GM18951 (cell line): ENCODE data around the gene PDSS1.

Experiments used
- POLR2A ChIP-seq: IDR thresholded peaks from 4 replicates; pipeline ENCODE4 v1.6.1; 2011; ENCODE audit warnings: mild to moderate bottlenecking; ENCODE audit not compliant: insufficient read length, insufficient read depth; ENCODE audit errors: extremely low read depth
- in situ Hi-C: fragments of 300-500 bp; cut with MboI; formaldehyde crosslinking; loops from one replicate; pipeline ENCODE4 v1.12.0; 2022; ENCODE audit warnings: low sequenced_read_pairs, mixed read lengths, inconsistent platforms; ENCODE audit not compliant: unreplicated experiment

The PDSS1 gene

DNA sequence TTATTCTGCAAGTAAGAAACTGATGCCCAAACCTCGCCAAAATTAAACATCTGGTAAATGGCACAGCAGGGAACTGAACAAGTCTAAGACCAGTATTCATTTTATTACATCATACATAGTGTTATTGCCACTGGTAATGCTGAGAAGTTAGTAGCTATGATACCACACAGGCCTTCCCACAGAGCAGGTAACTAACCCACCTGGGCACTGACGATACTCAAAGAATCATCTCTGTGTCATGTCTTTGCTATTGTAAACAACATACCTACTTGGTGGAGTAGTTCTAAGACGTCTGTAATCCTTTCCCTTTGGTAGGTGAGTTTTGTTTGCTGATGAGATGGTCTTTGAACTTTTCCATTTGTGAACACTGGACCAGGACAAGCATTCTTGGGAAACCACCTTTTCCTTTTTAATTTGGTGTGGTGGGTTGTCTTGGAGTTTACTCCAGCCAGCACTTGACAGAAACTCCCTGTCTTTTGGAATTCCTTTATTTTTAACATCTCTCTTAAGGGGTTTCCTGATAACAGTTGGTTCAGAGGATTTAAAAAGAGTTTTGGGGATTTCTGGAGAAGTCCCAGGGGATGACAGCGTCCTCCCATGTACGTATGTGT, 40.9 kb downstream of the PDSS1 start:
- TF ChIP-seq POLR2A, result no peak
- in situ Hi-C loops, result no loop called here

- in situ Hi-C loops, result no loop called here
- no peak for TF ChIP-seq POLR2A
These were observed 41.6 kb downstream of the PDSS1 start for GRCh38 chr10:26739071-26739631.

GRCh38 chr10:26741368-26741767, 43.9 kb downstream of the PDSS1 start:
- in situ Hi-C loops, result loop anchor here (5.0 kb wide), 1 partner anchor 116 kb away; no protein-coding TSS in a partner anchor
- no peak for TF ChIP-seq POLR2A

- in situ Hi-C loops, result loop anchor here (5.0 kb wide), 1 partner anchor 114 kb away; no protein-coding TSS in a partner anchor
- TF ChIP-seq POLR2A, result no peak
These were observed 45.6 kb downstream of the PDSS1 start for GRCh38 chr10:26743091-26743490.

DNA sequence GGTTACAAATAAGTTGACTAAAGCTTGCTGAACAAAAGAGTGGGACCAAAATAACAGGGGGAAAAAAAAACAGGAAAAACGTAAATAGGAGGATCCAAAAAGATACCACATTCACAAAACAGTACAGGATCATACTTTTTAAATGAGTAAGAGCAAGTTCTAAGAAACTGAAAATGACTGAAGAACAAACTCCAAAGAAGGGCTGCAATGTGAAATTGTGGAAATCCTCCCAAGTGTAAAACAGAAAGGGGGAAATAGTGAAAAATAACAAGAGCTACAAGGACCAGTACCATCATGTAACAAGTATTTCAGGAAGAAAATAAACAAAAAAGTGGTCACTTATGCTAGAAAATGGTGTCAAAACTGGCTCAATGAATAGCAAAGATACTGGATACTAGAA, 46.3 kb downstream of the PDSS1 start:
- in situ Hi-C loops, result loop anchor here (5.0 kb wide), 1 partner anchor 113 kb away; no protein-coding TSS in a partner anchor
- no peak for TF ChIP-seq POLR2A

DNA sequence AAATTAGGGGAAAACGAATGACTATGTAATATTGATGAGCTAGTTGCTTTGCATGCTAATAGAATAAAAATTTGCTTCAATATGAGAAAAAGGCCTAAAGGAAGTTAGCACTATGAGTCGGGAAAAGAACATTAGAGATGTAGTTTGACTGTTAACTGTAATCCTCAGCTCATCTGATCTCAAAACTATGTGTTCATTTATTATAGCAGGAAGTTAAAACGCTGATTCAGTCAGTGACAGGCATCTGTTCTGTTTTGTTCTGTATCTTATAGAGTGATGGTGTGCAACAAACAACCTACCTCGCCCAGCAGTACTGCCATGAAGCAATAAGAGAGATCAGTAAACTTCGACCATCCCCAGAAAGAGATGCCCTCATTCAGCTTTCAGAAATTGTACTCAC, 48.6 kb downstream of the PDSS1 start:
- in situ Hi-C loops, result no loop called here
- TF ChIP-seq POLR2A, result no peak

DNA sequence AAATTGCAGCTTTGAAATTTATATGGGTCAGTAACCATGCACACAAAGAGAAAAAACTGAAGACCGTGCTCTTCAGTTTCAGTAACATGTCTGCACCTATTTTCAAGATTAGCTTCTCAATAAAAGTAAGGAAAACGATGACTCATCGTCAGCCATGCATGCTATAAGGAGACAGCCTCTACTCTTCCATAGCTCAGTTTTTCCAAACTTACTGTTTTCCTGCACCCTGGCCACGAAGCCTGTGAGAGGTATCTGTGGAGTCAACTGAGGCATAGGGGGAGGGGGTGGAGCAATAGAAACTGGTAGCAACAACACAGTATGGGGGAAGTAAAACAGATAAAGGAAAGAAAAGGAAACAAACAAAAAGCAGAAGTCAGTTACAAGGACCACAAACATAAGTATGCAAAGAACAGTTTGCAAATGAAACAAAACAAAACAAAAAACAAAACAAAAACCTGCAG, 58.0 kb downstream of the PDSS1 start:
- no peak for TF ChIP-seq POLR2A
- in situ Hi-C loops, result no loop called here

DNA sequence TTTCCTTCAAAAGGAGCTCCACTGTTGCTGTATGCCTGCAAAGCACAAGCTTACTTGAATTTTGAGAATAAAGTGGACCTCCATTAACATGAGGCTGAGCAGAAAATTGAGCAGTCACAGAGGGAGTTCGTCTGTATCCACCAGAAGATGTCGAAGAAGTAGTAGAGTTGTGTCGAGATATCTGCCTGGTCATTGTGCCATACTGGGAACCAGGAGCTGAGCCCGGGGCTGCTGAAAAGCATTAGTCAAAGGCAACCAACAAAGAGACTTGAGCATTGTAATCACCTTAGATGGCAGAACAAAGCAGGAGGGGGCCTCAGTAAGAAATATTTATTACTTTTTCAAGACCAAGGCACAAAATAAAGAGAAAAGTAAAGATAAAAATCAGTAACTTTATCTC, 61.5 kb downstream of the PDSS1 start:
- no peak for TF ChIP-seq POLR2A
- in situ Hi-C loops, result no loop called here

DNA sequence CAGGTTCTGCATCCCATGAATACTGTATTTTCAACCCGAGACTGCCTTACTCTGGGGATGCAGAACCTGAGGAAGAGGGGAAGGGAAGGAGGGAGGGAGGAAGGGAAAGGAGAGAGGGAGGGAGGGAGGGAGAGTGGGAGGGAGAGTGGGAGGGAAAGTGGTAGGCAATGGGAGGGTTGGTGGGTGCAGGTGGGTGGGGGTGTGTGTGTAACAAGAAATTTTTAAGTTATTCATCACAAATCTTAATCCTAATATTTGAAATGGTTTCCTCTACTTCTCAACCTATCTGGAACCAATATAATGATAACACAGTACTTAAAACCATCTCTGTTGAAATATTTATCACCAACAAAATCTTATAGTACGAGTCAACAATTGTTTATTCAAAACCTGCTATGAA, 68.0 kb downstream of the PDSS1 start:
- in situ Hi-C loops, result no loop called here
- TF ChIP-seq POLR2A, result no peak

GRCh38 chr10:26770069-26770468, 72.6 kb downstream of the PDSS1 start:
- in situ Hi-C loops, result no loop called here
- no peak for TF ChIP-seq POLR2A

DNA sequence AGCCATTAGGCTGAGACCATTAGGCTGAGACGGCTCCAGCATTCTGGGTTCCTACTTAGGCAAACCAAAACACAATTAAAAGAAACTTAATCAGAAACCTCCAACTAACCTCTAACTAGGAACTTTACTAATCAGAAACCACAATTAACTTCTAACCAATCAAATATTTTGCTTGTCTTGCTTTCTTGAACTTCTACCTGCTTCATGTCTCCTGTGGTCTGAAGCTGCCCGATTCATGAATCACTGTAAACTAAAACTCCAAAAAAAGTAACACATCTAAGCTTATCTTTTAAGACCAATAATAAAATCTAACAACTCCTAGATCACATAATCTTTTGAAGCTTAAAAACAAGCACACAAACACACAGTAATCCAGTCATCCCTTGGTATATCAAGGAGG, 76.1 kb downstream of the PDSS1 start:
- in situ Hi-C loops, result no loop called here
- no peak for TF ChIP-seq POLR2A

DNA sequence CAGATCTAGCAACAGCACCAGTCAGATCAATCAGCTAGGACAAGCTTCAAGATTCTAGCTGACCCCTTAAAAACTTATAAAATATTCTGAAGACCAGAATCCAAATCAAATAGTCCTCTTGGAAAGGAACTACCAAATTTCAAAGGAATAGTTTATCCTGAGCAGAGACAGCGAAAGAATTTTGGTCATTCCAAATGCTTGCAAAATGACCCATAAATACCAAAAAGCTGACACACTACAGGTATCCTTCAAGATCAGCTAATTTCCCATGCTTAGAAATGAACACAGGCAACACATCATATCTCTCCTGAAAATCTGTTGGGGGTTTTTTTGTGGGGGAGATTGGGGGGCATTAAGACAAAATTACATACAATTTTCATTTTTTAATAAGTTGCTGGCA, 78.8 kb downstream of the PDSS1 start:
- in situ Hi-C loops, result no loop called here
- no peak for TF ChIP-seq POLR2A

GRCh38 chr10:26777686-26778085, 80.2 kb downstream of the PDSS1 start:
- in situ Hi-C loops, result no loop called here
- TF ChIP-seq POLR2A, result no peak

DNA sequence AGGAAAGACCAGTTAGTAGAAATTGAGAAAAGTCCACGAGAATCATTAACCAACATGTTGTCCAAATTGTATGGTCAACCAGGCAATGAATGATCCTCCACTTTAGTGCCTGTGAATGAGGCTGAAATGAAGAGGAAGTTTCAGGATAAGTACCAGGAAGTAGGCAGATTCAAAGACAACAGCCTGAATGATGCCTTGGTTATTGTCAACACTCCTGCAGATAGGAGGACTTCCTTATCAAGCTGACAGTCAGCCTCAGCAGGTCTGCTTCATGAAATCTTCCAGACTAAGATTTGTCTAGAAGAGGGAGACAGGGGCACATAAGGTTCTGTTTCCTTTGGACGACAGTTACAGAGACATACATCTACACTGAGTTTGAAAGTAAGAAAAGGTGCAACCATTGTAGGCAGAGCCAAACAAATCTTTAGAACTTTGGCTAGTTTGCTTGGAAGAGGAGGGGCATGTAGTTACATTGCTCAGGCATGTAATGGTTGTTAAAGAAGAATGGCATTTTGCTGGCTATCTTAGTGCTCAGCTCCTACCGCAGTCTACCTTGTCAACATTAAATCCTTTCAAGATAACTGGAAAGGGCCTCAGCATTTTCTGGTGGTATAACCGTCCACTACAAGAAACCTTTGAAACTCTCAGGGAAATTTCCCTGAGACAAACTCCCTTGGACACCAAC, 81.8 kb downstream of the PDSS1 start:
- in situ Hi-C loops, result no loop called here
- TF ChIP-seq POLR2A, result no peak
